Hepatocyte (in vitro differentiated cells): ENCODE results near the gene ATAD3B.
"Not testable (repeated sequence)": the region's sequence is repeated elsewhere in the genome, so short reads cannot be mapped to it uniquely, and the experiment has no call there.

Experiments
- EZH2 ChIP-seq: fragments of 200-600 bp; sonication (generic); IDR thresholded peaks from 2 replicates; pipeline ENCODE4 v1.6.1; 2016; ENCODE audit warnings: antibody characterized with exemption, mild to moderate bottlenecking, borderline replicate concordance
- TF ChIP-seq, protein P1 (sequence below): fragments of 200-600 bp; sonication (generic); IDR thresholded peaks from 2 replicates; pipeline ENCODE4 v1.5.1; 2016; ENCODE audit warnings: antibody characterized with exemption, mild to moderate bottlenecking; ENCODE audit not compliant: poor library complexity

DNA sequence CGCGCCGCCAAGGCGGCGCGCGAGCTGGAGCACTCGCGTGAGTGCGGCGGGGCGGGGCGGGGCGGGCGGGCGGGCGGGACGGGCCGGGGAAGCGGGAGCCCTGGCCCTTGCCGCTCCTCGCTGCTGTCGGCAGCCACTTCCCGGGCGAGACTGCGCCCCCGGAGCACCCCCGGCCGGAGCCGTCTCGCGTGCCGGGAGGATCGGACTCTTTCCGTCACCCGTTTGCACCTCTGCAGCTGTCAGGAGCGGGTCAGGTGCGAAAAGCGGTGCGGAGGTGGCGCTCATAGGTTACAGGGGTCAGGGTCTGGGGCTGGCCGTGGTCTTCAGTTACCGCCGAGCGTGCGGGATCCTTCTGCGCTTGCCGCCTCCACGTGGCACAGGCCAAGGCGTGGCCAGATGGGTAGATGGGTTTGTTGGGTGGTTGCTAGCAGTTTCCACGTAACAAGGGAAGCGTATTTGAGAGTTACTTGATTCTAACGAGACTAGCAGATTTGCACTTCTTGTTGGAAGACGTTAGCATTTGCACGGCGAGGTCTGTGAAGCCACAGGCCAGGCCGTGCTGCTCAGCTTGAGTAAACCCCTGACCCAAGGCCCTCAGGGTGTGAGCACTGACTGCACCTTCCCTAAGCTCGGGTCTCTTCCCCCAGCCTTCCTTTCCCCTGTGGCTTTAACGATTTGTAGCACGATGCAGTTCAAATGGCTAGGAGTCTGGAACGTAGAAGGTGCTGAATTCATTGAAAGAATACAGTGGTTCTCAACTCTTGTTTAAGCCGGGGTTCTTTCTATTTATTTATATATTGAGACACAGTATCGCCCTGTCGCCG is 700 bp downstream of the ATAD3B start:
- TF ChIP-seq, protein P1, sequence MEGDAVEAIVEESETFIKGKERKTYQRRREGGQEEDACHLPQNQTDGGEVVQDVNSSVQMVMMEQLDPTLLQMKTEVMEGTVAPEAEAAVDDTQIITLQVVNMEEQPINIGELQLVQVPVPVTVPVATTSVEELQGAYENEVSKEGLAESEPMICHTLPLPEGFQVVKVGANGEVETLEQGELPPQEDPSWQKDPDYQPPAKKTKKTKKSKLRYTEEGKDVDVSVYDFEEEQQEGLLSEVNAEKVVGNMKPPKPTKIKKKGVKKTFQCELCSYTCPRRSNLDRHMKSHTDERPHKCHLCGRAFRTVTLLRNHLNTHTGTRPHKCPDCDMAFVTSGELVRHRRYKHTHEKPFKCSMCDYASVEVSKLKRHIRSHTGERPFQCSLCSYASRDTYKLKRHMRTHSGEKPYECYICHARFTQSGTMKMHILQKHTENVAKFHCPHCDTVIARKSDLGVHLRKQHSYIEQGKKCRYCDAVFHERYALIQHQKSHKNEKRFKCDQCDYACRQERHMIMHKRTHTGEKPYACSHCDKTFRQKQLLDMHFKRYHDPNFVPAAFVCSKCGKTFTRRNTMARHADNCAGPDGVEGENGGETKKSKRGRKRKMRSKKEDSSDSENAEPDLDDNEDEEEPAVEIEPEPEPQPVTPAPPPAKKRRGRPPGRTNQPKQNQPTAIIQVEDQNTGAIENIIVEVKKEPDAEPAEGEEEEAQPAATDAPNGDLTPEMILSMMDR, result not testable (repeated sequence)
- TF ChIP-seq EZH2, result not testable (repeated sequence)
